Measurements from ENCODE around the gene ADSS1.
A peak's percentile ranks its signal among the peaks of the same experiment; 100 is the strongest.

The ADSS1 gene

DNA sequence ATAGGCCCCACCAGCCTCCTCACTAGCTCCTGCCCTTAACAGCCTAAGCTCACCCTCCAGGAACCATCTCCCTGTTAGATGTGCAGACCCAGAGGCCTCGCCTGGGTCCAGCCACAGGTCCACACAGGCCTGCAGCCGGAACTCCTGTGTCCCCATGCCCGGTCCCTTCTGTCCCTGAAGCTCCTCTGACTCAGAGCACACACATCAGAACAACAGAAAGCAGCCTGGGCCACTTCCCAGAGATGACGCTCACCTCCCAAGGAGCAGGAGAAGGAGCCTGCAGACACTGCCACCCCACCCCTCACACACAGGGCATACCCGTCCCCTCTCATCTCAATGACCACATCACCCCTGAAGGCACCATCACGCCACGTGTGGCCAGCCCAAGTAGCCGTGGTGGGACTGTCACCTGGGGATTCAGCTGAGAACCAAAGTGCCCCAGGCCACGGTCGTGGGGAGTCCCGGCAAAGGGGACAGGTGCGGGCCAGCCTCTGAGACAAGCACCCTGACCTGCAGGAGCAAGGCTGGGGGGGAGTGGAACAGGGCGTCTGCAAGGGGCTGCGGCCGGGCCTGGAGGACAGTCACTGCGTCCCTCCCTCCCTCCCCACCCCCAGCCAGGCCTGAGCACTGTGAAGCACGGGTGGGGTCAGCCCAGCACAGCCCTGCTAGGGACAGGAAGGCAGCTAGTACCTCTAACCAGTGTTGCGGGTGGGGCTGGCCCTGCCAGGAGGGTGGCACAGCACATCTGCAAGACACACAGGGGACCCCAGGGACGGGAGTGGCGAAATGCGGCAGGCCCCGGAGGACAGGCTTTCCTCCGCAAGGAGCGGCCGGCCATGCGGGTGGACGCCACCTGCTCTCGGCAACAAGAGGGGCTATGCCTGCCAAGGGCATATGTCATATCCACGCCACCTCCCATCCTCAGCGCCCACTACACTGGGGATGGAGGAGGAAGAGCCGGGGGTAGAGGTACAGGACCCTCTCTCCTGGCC lies 66.0 kb downstream of the ADSS1 start:
- Mint-ChIP-seq H3K36me3 (peaks cover 10 to 15% of the 10 kb centered on the region in 2 donors), H3K27ac (no peak overlapping the region), H3K9me3 (no peaks in the 10 kb centered on the region), H3K27me3 (no peaks in the 10 kb centered on the region), H3K4me3 (no peak overlapping the region), H3K4me1 (peaks cover 35 to 60% of the 10 kb centered on the region in 2 donors)
- no peak for DNase-seq
- ATAC-seq (replicated peaks) = no peak

DNA sequence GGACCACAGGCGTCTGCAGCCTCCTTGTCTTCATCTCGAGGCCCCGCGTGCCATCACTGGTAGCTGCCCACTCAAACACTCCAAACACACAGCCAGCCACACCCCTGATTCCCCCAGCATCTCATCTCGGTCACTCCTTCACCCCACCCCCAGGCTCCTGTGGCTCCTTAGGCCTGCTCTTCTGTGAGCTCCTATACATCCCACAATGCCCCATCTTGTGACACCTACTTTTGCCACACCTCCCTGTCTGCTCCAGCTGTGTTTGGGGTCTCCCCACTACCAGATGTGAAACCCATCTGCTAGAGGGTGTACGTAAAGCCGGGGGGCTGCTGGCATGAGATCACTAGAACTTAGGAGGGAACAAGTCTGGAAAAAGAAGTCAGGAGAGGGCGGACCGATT lies 67.4 kb downstream of the ADSS1 start:
- peaks cover 10 to 15% of the 10 kb centered on the region in 2 donors for H3K36me3 Mint-ChIP-seq
- ATAC-seq (replicated peaks) (no peak), DNase-seq (no peak)
- no peaks in the 10 kb centered on the region for H3K9me3 Mint-ChIP-seq
- no peaks in the 10 kb centered on the region for H3K27me3 Mint-ChIP-seq
- H3K4me1 Mint-ChIP-seq = peaks cover 36 to 61% of the 10 kb centered on the region in 2 donors
- no peak overlapping the region for H3K4me3 Mint-ChIP-seq
- peak overlapping the region; percentile 57 for H3K27ac Mint-ChIP-seq

DNA sequence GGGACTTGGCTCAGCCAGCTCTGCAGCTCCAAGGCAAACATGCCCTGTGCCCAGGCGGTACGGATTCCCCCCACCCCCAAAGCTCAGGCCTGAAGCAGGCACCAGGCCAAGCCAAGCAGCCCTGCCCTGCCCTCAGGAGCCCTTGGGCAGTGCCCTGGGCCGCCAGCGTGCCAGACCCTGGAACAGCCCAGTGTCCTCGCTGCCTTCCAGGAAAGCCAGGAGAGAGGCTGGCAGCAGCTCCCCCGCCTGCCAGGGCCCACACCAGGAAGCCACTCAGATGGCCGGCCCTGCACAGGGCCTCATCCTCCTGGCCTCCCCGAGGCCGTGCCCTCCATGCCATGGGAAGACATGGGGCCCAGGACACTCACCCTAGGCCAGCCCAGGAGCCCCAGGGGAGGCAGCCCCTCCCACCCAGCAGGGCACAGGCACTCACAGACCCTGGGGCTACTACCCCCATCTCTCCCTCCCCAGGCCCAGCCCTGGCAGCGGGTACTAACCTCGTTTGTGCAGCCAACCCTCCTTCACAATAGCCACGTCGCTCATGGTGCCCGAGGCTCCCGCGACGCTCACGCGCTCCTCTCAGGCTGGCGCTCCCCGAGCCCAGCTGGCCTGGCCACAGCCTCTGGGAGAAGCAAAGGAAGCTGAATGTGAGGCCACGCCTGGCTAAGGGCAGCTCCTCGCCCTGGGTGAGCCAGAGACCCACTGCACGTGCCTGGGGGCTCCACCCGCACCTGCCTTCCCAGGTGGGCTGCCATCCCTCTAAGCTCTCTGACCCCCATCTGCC lies 68.3 kb downstream of the ADSS1 start:
- Mint-ChIP-seq H3K9me3 (no peaks in the 10 kb centered on the region), H3K27ac (peak overlapping the region; percentile 10), H3K27me3 (no peaks in the 10 kb centered on the region), H3K36me3 (peaks cover 10 to 15% of the 10 kb centered on the region in 2 donors), H3K4me3 (peak overlapping the region in 1 of 2 donors; percentile 9), H3K4me1 (peaks cover 32 to 55% of the 10 kb centered on the region in 2 donors)
- ATAC-seq (replicated peaks) (no peak), DNase-seq (no peak)

DNA sequence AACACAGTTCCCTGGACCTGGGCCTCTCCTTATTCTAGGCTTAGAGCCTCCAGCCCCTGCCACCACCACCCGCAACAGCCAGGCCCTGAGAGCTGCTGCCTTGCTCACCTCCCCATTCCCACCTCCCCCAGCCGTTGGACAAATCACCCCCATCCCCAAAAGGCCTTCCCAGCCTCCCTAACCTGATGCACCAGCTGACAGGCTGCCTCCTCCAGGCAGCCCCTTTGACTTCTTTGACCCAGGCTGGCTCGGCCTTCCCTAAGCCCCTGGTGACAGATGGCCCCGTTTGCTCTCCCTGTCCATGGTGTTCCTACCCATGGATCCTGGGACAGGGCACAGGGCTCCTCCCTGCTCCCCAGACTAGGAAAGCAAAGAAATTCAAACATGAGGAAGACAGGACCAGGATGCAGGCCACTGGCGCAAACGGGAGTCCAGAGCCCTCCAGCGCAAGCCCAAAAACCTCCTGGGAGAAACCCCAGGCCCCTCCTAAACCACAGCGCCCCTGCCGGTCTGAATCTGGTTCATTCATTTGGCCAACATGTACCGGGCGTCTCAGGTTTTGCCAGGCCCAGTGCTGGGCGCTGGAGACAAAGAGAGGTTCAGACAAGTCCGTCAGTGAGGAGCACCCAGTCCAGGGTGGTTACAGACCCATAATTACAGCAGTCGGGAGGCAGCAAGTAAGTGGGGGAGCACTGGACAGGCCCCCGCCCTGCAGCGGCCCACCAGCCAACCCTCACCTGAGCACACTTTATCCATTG lies 69.1 kb downstream of the ADSS1 start:
- Mint-ChIP-seq H3K4me1 (peaks cover 33 to 58% of the 10 kb centered on the region in 2 donors), H3K27ac (no peak overlapping the region), H3K9me3 (no peaks in the 10 kb centered on the region), H3K4me3 (peak overlapping the region in 1 of 2 donors; percentile 7), H3K36me3 (peaks cover 11 to 15% of the 10 kb centered on the region in 2 donors), H3K27me3 (no peaks in the 10 kb centered on the region)
- ATAC-seq (replicated peaks) (no peak), DNase-seq (no peak)

DNA sequence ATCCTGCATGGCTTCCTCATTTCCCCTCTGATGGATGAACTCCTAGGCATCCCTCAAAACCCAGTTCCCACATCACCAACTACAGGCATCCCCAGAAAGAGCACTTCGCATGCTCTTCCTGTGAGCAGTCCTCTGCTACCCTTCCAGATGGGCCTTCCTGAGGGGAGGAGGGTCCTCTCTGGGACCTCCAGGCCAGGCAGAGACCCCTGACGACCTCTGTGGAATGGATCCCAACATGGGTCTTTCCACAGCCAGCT lies 69.6 kb downstream of the ADSS1 start:
- H3K4me3 Mint-ChIP-seq = peak overlapping the region in 1 of 2 donors; percentile 87
- peaks cover 12 to 15% of the 10 kb centered on the region in 2 donors for H3K36me3 Mint-ChIP-seq
- DNase-seq (no peak), ATAC-seq (replicated peaks) (no peak)
- H3K27ac Mint-ChIP-seq = no peak overlapping the region
- H3K9me3 Mint-ChIP-seq = no peaks in the 10 kb centered on the region
- peaks cover 33 to 57% of the 10 kb centered on the region in 2 donors for H3K4me1 Mint-ChIP-seq
- H3K27me3 Mint-ChIP-seq = no peaks in the 10 kb centered on the region

DNA sequence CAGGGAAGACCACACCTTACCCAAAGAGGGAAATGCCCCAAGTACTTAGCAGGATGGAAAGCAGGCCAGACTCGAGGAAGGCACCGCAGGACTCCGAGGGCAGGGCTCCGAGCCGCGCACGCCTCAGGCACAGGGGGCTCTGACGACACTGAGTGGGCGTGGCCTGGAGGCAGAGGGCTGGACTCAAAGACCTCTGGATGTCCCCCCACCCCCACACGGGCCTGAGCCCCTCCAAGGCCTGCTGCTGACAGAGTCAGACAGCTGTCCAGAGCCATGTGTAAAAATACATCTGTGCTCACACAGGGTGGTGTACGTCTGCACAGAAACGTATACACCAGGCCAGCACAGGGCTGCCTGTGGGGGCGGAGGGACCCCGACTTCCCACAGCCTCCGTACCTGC lies 70.1 kb downstream of the ADSS1 start:
- Mint-ChIP-seq H3K4me3 (peak overlapping the region; percentile 86 to 87), H3K27ac (peak overlapping the region; percentile 42), H3K27me3 (no peaks in the 10 kb centered on the region), H3K9me3 (no peaks in the 10 kb centered on the region), H3K36me3 (peaks cover 12 to 15% of the 10 kb centered on the region in 2 donors), H3K4me1 (peaks cover 33 to 57% of the 10 kb centered on the region in 2 donors)
- no peak for DNase-seq
- ATAC-seq (replicated peaks) = peak in 1 of 2 donors; percentile 10

DNA sequence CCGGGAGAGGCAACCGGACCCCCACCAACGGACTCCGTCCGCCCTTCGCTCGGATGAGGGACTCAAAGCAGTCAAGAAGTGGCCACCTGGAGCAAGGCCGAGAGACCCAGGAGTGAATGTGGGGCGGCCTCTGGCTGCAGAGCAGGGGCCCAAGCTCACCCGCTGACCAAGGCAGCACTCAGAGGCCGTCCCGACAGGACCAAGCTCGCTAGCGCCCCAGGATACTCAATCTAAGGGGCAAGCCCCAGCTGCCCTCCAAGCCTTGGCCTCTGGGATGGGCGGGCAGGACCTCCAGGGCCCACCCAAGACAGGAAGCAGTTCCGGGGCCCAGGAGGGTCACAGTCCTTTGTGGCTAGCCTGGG lies 70.6 kb downstream of the ADSS1 start:
- H3K4me3 Mint-ChIP-seq = peak overlapping the region; percentile 86 to 87
- H3K27me3 Mint-ChIP-seq = no peaks in the 10 kb centered on the region
- peak overlapping the region; percentile 6 for H3K27ac Mint-ChIP-seq
- no peak for DNase-seq
- peaks cover 12 to 15% of the 10 kb centered on the region in 2 donors for H3K36me3 Mint-ChIP-seq
- ATAC-seq (replicated peaks) = peak; percentile 1 to 7
- no peaks in the 10 kb centered on the region for H3K9me3 Mint-ChIP-seq
- H3K4me1 Mint-ChIP-seq = peaks cover 36 to 60% of the 10 kb centered on the region in 2 donors

DNA sequence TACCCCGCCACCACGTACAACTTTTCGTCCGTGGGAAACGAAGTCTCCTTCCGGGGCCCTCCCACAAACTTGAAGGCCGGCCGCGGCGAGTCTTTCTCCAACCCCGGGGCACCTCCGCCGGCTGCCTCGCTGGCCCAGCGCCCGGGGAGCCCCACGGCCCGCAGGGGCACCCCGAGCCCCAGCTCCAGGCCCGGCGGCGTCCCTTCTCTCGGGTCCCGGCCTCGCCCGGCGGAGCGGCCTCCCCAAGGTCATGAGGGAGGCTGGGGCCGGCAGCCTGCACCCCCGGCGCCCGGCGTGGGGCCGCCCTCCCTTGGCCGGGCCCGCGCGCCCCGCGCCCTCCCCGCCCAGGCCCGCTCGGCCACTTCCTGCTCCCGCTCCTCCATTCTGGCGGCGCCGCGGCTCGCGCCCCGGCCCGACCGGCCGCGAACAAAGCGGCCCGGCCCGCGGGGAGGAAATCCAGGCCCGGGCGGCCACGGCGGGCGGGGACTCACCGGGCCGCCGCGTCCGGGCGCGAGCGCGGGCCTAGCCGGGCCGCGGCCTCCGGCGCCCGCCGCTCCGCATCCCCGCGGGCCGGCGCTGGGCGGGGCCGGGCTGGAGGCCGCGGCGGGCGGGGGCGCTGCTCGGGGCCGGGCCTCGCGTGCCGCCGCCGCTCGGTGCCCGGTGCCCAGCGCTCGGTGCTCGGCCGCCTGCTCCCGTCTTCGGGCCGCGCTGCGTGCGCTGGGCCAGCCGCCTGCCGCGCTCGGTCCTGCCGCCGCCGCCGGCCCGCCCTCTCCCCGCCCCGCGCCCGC lies 71.2 kb downstream of the ADSS1 start, which contains the start of gene AKT1:
Gene AKT1 (minus strand): TSS at position 756 of the 788 bp plus-strand sequence. CDS start 3,105 bp downstream, outside the sequence.
- Mint-ChIP-seq H3K27ac (peak within 1 kb of the TSS; percentile 86), H3K9me3 (no peaks in the 10 kb centered on the region), H3K27me3 (no peaks in the 10 kb centered on the region), H3K4me3 (peak within 1 kb of the TSS; percentile 86 to 87), H3K4me1 (peaks cover 37 to 61% of the 10 kb centered on the region in 2 donors), H3K36me3 (peaks cover 10 to 12% of the 10 kb centered on the region in 2 donors)
- ATAC-seq (replicated peaks) (peak; percentile 58 to 69), DNase-seq (no peak)

DNA sequence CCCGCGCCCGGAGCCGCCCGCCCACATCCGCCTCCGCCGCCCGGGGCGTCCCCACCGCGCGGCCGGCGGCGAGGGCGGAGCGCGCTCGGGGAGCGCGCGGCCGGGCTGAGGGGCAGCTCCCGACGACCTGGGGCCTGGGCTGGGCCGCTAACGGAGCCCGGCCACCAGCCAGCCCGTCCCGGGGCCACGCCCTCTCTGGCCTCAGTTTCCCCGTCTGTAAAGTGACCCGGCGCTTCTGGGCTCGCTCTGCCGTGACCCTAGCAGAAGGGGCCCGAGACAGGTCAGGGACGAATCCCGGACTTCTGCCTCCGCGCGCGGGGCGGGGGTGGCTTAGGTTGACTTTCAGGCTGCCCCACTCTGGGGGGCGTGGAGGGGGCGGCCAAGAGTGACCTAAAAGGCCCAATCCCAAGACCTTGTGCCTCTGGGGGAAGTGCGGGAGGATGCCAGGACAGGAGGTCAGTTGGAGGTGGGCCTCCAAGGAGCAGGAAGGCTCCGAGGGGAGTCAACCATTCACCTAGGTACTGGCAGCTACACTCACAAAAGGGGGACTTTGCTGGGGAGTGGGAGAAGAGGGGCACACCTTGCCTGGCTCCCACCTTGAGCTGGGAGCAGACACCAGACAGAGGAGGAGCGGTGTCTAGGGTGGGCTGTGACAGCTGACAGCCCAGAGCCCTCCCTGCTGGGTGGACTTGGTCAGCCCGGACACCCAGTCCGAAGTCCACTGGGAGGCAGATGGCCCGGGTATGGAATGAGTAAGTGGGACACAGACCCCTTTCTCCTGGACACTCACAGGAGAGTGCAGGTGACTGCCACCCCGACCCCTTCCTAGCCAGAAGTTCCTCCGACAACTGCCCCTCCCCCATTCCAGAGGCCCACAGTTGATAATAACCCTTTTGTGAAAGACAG lies 72.0 kb downstream of the ADSS1 start:
- no peaks in the 10 kb centered on the region for H3K9me3 Mint-ChIP-seq
- no peaks in the 10 kb centered on the region for H3K27me3 Mint-ChIP-seq
- H3K36me3 Mint-ChIP-seq = peaks cover 7 to 9% of the 10 kb centered on the region in 2 donors
- no peak for DNase-seq
- peak in 1 of 2 donors; percentile 55 for ATAC-seq (replicated peaks)
- H3K4me3 Mint-ChIP-seq = peak overlapping the region; percentile 72 to 76
- peak overlapping the region; percentile 86 for H3K27ac Mint-ChIP-seq
- H3K4me1 Mint-ChIP-seq = peaks cover 32 to 60% of the 10 kb centered on the region in 2 donors

DNA sequence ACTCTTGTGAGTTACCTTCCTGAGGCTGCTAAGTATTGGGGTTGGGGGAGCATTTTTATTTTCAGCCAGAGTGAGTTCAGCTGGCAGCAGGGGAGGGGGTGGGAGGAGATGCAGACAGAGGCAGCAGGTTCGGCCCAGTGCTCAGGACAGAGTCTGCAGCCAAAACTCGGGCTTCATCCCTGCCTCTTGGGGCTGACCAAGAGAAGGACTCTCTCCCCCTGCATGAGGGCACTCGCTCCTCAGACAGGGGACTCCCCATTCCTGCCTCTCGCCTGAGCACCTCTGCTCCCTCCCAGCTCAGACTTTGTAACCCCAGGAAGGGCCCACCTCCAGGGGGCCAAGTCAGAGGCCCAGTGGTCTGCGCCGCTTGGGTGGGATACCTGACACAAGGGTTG lies 72.7 kb downstream of the ADSS1 start:
- DNase-seq (no peak), ATAC-seq (replicated peaks) (no peak)
- Mint-ChIP-seq H3K36me3 (peaks cover under 1 to 6% of the 10 kb centered on the region in 2 donors), H3K27me3 (no peaks in the 10 kb centered on the region), H3K4me3 (peak overlapping the region; percentile 72 to 76), H3K4me1 (peaks cover 31 to 61% of the 10 kb centered on the region in 2 donors), H3K9me3 (no peaks in the 10 kb centered on the region), H3K27ac (peak overlapping the region; percentile 86)

Data from stimulated activated naive B cell treated with anti-CD40 and anti-IgM and Interleukin-4, amounts not matched to agents 10 μg/mL and 1 μg/mL and 100 μg/mL, for 72 hours (primary cell).